Measurements from ENCODE around the gene POLA1.

GRCh38 chrX:25009407-25009806 lies 315.7 kb downstream of the POLA1 start:
- TF ChIP-seq MAZ (IDR thresholded peaks at IDR 0.05; ENCODE audit: borderline replicate concordance, low read depth, low read length) (no peak), POLR2A (IDR thresholded peaks at IDR 0.05; ENCODE audit: low read depth, low read length) (no peak), CTCF (conservative IDR thresholded peaks at IDR 0.05; ENCODE audit: low read depth, low read length) (no peak), CHD1 (IDR thresholded peaks at IDR 0.05; ENCODE audit: low read depth, low read length) (no peak), MXI1 (IDR thresholded peaks at IDR 0.05; ENCODE audit: borderline replicate concordance, low read depth, low read length) (no peak), RAD21 (IDR thresholded peaks at IDR 0.05; ENCODE audit: low read length) (no peak), CEBPB (IDR thresholded peaks at IDR 0.05; ENCODE audit: low read depth, low read length) (no peak), USF2 (IDR thresholded peaks at IDR 0.05; ENCODE audit: low read depth, low read length) (no peak), BHLHE40 (IDR thresholded peaks at IDR 0.05; ENCODE audit: low read depth, low read length) (no peak), RFX5 (IDR thresholded peaks at IDR 0.05; ENCODE audit: low read depth, low read length) (no peak), MAFK (IDR thresholded peaks at IDR 0.05; ENCODE audit: low read depth, low read length) (no peak), RCOR1 (IDR thresholded peaks at IDR 0.05; ENCODE audit: insufficient replicate concordance, low read length) (no peak), ELK1 (IDR thresholded peaks at IDR 0.05; ENCODE audit: borderline replicate concordance, low read depth, low read length) (no peak), FOS (IDR thresholded peaks at IDR 0.05; ENCODE audit: low read depth, low read length) (no peak)

All from IMR-90 (cell line).